Osteocyte (in vitro differentiated cells): Measurements from ENCODE around the gene MCRIP1. TPM values are rescaled to one million over a fixed set of nuclear protein-coding genes. Genes with fewer than 3 reads are reported as not detected.

Source experiments
- DNase-seq: peaks from one replicate; pipeline ENCODE4 v3.0.0; 2021; ENCODE audit warnings: mixed read lengths; ENCODE audit not compliant: unreplicated experiment; ENCODE audit errors: extremely low spot score
- H3K27ac Mint-ChIP-seq: one replicate; pipeline ENCODE4 v1.8.0; 2021; ENCODE audit warnings: mild to moderate bottlenecking, mixed read lengths; ENCODE audit not compliant: unreplicated experiment
- H3K27me3 Mint-ChIP-seq: one replicate; pipeline ENCODE4 v1.8.0; 2021; ENCODE audit warnings: mixed read lengths; ENCODE audit not compliant: unreplicated experiment
- H3K36me3 Mint-ChIP-seq: one replicate; pipeline ENCODE4 v1.8.0; 2021; ENCODE audit warnings: mixed read lengths; ENCODE audit not compliant: unreplicated experiment
- H3K4me1 Mint-ChIP-seq: one replicate; pipeline ENCODE4 v1.8.0; 2021; ENCODE audit warnings: mixed read lengths; ENCODE audit not compliant: unreplicated experiment
- H3K4me3 Mint-ChIP-seq: one replicate; pipeline ENCODE4 v1.8.0; 2021; ENCODE audit warnings: mild to moderate bottlenecking, moderate library complexity, mixed read lengths; ENCODE audit not compliant: unreplicated experiment
- H3K9me3 Mint-ChIP-seq: one replicate; pipeline ENCODE4 v1.8.0; 2021; ENCODE audit warnings: mixed read lengths; ENCODE audit not compliant: unreplicated experiment
- CTCF ChIP-seq: fragments of 200-600 bp; sonication (generic); IDR thresholded peaks from 2 replicates; pipeline ENCODE4 v1.5.0; 2021; ENCODE audit warnings: antibody characterized with exemption, mild to moderate bottlenecking, moderate library complexity
- total RNA-seq: library from RNA; stranded (reverse); gene quantifications from 2 replicates; pipeline ENCODE4 v1.2.1, GENCODE V29; 2021

Gene MCRIP1
- total RNA-seq, 1 donor from 2014 or later = 176 TPM

GRCh38 chr17:81865733-81866439 lies 32.8 kb upstream of the MCRIP1 start:
- Mint-ChIP-seq H3K27ac (peak overlapping the region; percentile 66), H3K4me3 (no peak overlapping the region), H3K27me3 (no peaks in the 10 kb centered on the region)

GRCh38 chr17:81865358-81865732 lies 32.3 kb upstream of the MCRIP1 start:
- H3K4me1 Mint-ChIP-seq = peaks cover 48% of the 10 kb centered on the region

More at GRCh38 chr17:81865733-81866439, 32.8 kb upstream of the MCRIP1 start:
- DNase-seq = no peak
- Mint-ChIP-seq H3K4me1 (peaks cover 49% of the 10 kb centered on the region), H3K9me3 (no peaks in the 10 kb centered on the region), H3K36me3 (peaks cover 10% of the 10 kb centered on the region)
- no peak for TF ChIP-seq CTCF

GRCh38 chr17:81863833-81864768 lies 31.0 kb upstream of the MCRIP1 start:
- Mint-ChIP-seq H3K4me3 (no peak overlapping the region), H3K27ac (peak overlapping the region; percentile 23), H3K27me3 (no peaks in the 10 kb centered on the region), H3K36me3 (peaks cover 8% of the 10 kb centered on the region), H3K9me3 (no peaks in the 10 kb centered on the region), H3K4me1 (peaks cover 44% of the 10 kb centered on the region)
- DNase-seq = no peak
- TF ChIP-seq CTCF = no peak

More at GRCh38 chr17:81865358-81865732, 32.3 kb upstream of the MCRIP1 start:
- peak overlapping the region; percentile 66 for H3K27ac Mint-ChIP-seq
- no peaks in the 10 kb centered on the region for H3K9me3 Mint-ChIP-seq
- no peaks in the 10 kb centered on the region for H3K27me3 Mint-ChIP-seq
- peaks cover 10% of the 10 kb centered on the region for H3K36me3 Mint-ChIP-seq
- DNase-seq = no peak
- no peak overlapping the region for H3K4me3 Mint-ChIP-seq
- TF ChIP-seq CTCF = no peak

GRCh38 chr17:81863123-81863675 lies 30.1 kb upstream of the MCRIP1 start:
- no peak for DNase-seq
- Mint-ChIP-seq H3K4me3 (peak overlapping the region; percentile 68), H3K36me3 (peaks cover 8% of the 10 kb centered on the region), H3K27me3 (no peaks in the 10 kb centered on the region), H3K9me3 (no peaks in the 10 kb centered on the region), H3K4me1 (peaks cover 48% of the 10 kb centered on the region), H3K27ac (peak overlapping the region; percentile 52)
- TF ChIP-seq CTCF = no peak
